ENCODE measurements around the gene GALNT13.

GALNT13 gene

GRCh38 chr2:154495455-154495868 lies 623.7 kb downstream of the GALNT13 start:
- no peak for DNase-seq

- DNase-seq: no peak
Measured at GRCh38 chr2:154497019-154497418, 625.3 kb downstream of the GALNT13 start.
